Keratinocyte (primary cell): ENCODE data around the gene ANKRD30A. TPM values are rescaled to one million over a fixed set of nuclear protein-coding genes. Genes with fewer than 3 reads are reported as not detected.
"Not testable (repeated sequence)": the region's sequence is repeated elsewhere in the genome, so short reads cannot be mapped to it uniquely, and the experiment has no call there.

ENCODE experiments used
- DNase-seq: peaks from one replicate; pipeline ENCODE4 v3.0.0-alpha.2; 2011; ENCODE audit warnings: low read depth, missing footprints, low spot score
- FAIRE-seq: peaks from 2 replicates; lab custom pipeline; 2011; peaks lifted over from hg19 to GRCh38; lab: Jason Lieb, UNC
- H2AFZ ChIP-seq: 2 replicates; pipeline ENCODE4 v1.6.0; 2012; ENCODE audit warnings: low read length, control low read depth, inconsistent platforms; ENCODE audit not compliant: control insufficient read depth
- H3K27ac ChIP-seq: 2 replicates; pipeline ENCODE4 v1.5.1; 2011; ENCODE audit warnings: low read length; ENCODE audit not compliant: control insufficient read depth, insufficient read depth
- H3K27me3 ChIP-seq: 3 replicates; pipeline ENCODE4 v1.6.0; 2011; ENCODE audit warnings: low read length; ENCODE audit not compliant: control insufficient read depth, insufficient read depth; ENCODE audit errors: extremely low read depth
- H3K36me3 ChIP-seq, 2 experiments: 2 replicates in 1 of 2; 3 replicates in 1 of 2; pipeline ENCODE4 v1.5.1; 2011; ENCODE audit warnings: low read length in 2 of 2, mild to moderate bottlenecking in 1 of 2; ENCODE audit not compliant: control insufficient read depth in 2 of 2, insufficient read depth in 2 of 2; ENCODE audit errors: extremely low read depth in 1 of 2
- H3K4me1 ChIP-seq: 3 replicates; pipeline ENCODE4 v1.5.1; 2011; ENCODE audit warnings: low read length; ENCODE audit not compliant: control insufficient read depth, insufficient read depth; ENCODE audit errors: extremely low read depth
- H3K4me2 ChIP-seq: 3 replicates; pipeline ENCODE4 v1.6.0; 2011; ENCODE audit warnings: low read depth, low read length; ENCODE audit not compliant: control insufficient read depth, insufficient read depth; ENCODE audit errors: extremely low read depth
- H3K4me3 ChIP-seq, 3 experiments: fragments of 200-600 bp in 1 of 3; sonication (generic) in 1 of 3; 2 replicates in 2 of 3; 3 replicates in 1 of 3; pipeline ENCODE4 v1.5.1; 2011 to 2016; ENCODE audit warnings: low read length in 3 of 3, mild to moderate bottlenecking in 3 of 3, control low read depth in 2 of 3, inconsistent platforms in 1 of 3, low read depth in 1 of 3, mixed read lengths in 1 of 3, mixed run types in 1 of 3, moderate library complexity in 1 of 3; ENCODE audit not compliant: control insufficient read depth in 2 of 3, insufficient read depth in 2 of 3; ENCODE audit errors: extremely low read depth in 1 of 3
- H3K79me2 ChIP-seq: 2 replicates; pipeline ENCODE4 v1.6.0; 2012; ENCODE audit warnings: low read length; ENCODE audit not compliant: control insufficient read depth, insufficient read depth
- H3K9ac ChIP-seq: 3 replicates; pipeline ENCODE4 v1.6.0; 2011; ENCODE audit warnings: low read length; ENCODE audit not compliant: control insufficient read depth, insufficient read depth; ENCODE audit errors: extremely low read depth
- H3K9me1 ChIP-seq: 3 replicates; pipeline ENCODE4 v1.6.0; 2011; ENCODE audit warnings: low read length; ENCODE audit not compliant: control insufficient read depth, insufficient read depth; ENCODE audit errors: extremely low read depth
- H3K9me3 ChIP-seq: 2 replicates; pipeline ENCODE4 v1.5.1; 2012; ENCODE audit warnings: low read depth, low read length; ENCODE audit not compliant: control insufficient read depth
- H4K20me1 ChIP-seq: 3 replicates; pipeline ENCODE4 v1.6.0; 2011; ENCODE audit warnings: low read length; ENCODE audit not compliant: control insufficient read depth, insufficient read depth; ENCODE audit errors: extremely low read depth
- CTCF ChIP-seq, 3 experiments: IDR thresholded peaks in 1 of 3; conservative IDR thresholded peaks in 1 of 3; optimal IDR thresholded peaks in 1 of 3; 2 replicates in 2 of 3; 3 replicates in 1 of 3; pipeline versions ENCODE3 to v1.5.1; 2011; ENCODE audit warnings: low read length in 3 of 3, mild to moderate bottlenecking in 3 of 3, moderate library complexity in 2 of 3, control low read depth in 1 of 3, inconsistent platforms in 1 of 3; ENCODE audit not compliant: insufficient read depth in 2 of 3; ENCODE audit errors: extremely low read depth in 1 of 3
- EZH2 ChIP-seq: IDR thresholded peaks from one replicate; pipeline ENCODE4 v1.6.1; 2012; ENCODE audit warnings: inconsistent platforms, mild to moderate bottlenecking, low read length, moderate library complexity
- dilution Hi-C: fragments of 300-500 bp; cut with MboI; formaldehyde crosslinking; loops from one replicate; pipeline ENCODE4 v1.7.0; 2020; ENCODE audit warnings: low sequenced_read_pairs; ENCODE audit not compliant: extremely low pct_ligation_motif_present
- polyA plus RNA-seq, 5 experiments: library from polyadenylated mRNA; depleted of rRNA in 3 of 5; stranded (reverse) in 3 of 5; stranded (forward) in 1 of 5; unstranded in 1 of 5; fragments of >200 nt; gene quantifications; 1 replicate in 1 of 5; 2 replicates in 3 of 5; 3 replicates in 1 of 5; pipeline versions ENCODE4 v1.2.1 to v1.2.3, GENCODE V29; 2011 to 2012; ENCODE audit warnings: missing spikeins in 2 of 5, low read depth in 1 of 5, low replicate concordance in 1 of 5

ANKRD30A gene
- polyA plus RNA-seq, 1 donor (not counting 4 experiments of a cell fraction or from before 2014, with no cell fraction given): not detected

DNA sequence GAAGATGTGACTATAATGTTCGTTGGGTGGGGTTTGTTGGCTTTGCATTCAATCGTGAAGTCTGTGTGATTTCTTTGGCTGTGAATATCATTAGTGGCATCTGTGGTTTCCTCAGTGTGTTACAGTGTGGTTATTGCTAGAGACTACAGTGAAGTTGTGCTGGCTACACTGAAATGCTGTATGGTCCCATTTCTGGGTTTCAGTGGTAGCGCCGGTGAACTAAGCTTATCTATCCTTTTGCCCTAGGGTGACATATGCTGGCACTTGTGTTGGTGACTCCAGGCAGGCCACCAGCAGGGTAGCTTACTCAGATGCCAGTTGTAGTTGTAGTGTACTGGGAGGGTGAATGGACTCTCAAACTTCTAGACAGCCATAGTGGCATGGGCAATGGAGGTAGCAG is 259.5 kb downstream of the ANKRD30A start:
- FAIRE-seq: no peak
- no peaks in the 10 kb centered on the region for H3K9me1 ChIP-seq
- no peaks in the 10 kb centered on the region for H4K20me1 ChIP-seq
- H3K9me3 ChIP-seq: no peaks in the 10 kb centered on the region
- dilution Hi-C loops: no loop called here
- no peaks in the 10 kb centered on the region for H3K79me2 ChIP-seq
- H2AFZ ChIP-seq: no peak overlapping the region
- H3K4me2 ChIP-seq: no peak overlapping the region
- no peaks in the 10 kb centered on the region for H3K4me1 ChIP-seq
- no peaks in the 10 kb centered on the region for H3K27me3 ChIP-seq
- no peaks in the 10 kb centered on the region for H3K36me3 ChIP-seq
- no peak for DNase-seq
- H3K4me3 ChIP-seq: no peak overlapping the region
- H3K27ac ChIP-seq: no peak overlapping the region
- H3K9ac ChIP-seq: no peak overlapping the region
- TF ChIP-seq CTCF (optimal IDR thresholded peaks at IDR 0.05 in 1 of 3, IDR thresholded peaks at IDR 0.05 in 1 of 3, conservative IDR thresholded peaks at IDR 0.05 in 1 of 3; ENCODE audit: extremely low read depth in 1 of 3, insufficient read depth in 2 of 3, low read length in 3 of 3) (no peak), EZH2 (no peak)

DNA sequence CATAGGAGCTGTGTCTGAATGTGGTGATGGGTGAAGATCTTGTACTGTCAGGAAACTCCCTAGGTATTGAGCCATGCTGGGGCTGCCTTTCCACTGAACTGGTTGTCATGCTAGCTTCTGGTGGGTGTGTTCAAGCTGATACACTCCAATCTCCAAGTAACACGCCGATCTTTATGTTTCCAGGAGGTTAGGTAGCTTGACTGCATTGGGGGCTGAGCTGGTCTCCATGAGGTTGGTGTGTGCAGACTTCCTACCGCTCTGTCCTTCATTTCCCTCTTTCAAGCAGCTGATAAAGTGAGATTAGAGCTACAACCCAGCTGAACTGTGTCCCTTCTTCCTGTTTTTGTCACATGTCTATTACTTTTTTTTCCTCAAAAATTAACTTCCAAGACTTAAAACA is 265.5 kb downstream of the ANKRD30A start:
- H3K27ac ChIP-seq: no peak overlapping the region
- FAIRE-seq (no peak), DNase-seq (no peak)
- H3K4me3 ChIP-seq: no peak overlapping the region
- no peaks in the 10 kb centered on the region for H4K20me1 ChIP-seq
- H3K9me3 ChIP-seq: no peaks in the 10 kb centered on the region
- H3K36me3 ChIP-seq: no peaks in the 10 kb centered on the region
- H3K4me1 ChIP-seq: no peaks in the 10 kb centered on the region
- dilution Hi-C loops: no loop called here
- H2AFZ ChIP-seq: no peak overlapping the region
- no peaks in the 10 kb centered on the region for H3K79me2 ChIP-seq
- no peaks in the 10 kb centered on the region for H3K27me3 ChIP-seq
- no peak for TF ChIP-seq EZH2
- TF ChIP-seq CTCF (optimal IDR thresholded peaks at IDR 0.05 in 1 of 3, IDR thresholded peaks at IDR 0.05 in 1 of 3, conservative IDR thresholded peaks at IDR 0.05 in 1 of 3; ENCODE audit: extremely low read depth in 1 of 3, insufficient read depth in 2 of 3, low read length in 3 of 3): no peak
- no peak overlapping the region for H3K9ac ChIP-seq
- no peak overlapping the region for H3K4me2 ChIP-seq
- H3K9me1 ChIP-seq: no peaks in the 10 kb centered on the region

- H3K9me1 ChIP-seq, H3K36me3 ChIP-seq, H3K79me2 ChIP-seq, H4K20me1 ChIP-seq, H2AFZ ChIP-seq, FAIRE-seq, H3K9ac ChIP-seq, H3K4me2 ChIP-seq, DNase-seq, H3K9me3 ChIP-seq, dilution Hi-C loops, H3K4me3 ChIP-seq, H3K27ac ChIP-seq, H3K4me1 ChIP-seq, H3K27me3 ChIP-seq: not testable (repeated sequence)
These were observed 275.4 kb downstream of the ANKRD30A start for GRCh38 chr10:37400774-37401173.
